HL-60/S4 (cell line): ENCODE results near the gene ZBTB46.

Experiments used
- in situ Hi-C: fragments of 300-500 bp; cut with MboI; formaldehyde crosslinking; loops from 2 replicates; pipeline ENCODE4 v1.14.3; 2022; ENCODE audit warnings: low sequenced_read_pairs

Gene ZBTB46

GRCh38 chr20:63748070-63748933 is 82.8 kb downstream of the ZBTB46 start:
- in situ Hi-C loops = no loop called here

DNA sequence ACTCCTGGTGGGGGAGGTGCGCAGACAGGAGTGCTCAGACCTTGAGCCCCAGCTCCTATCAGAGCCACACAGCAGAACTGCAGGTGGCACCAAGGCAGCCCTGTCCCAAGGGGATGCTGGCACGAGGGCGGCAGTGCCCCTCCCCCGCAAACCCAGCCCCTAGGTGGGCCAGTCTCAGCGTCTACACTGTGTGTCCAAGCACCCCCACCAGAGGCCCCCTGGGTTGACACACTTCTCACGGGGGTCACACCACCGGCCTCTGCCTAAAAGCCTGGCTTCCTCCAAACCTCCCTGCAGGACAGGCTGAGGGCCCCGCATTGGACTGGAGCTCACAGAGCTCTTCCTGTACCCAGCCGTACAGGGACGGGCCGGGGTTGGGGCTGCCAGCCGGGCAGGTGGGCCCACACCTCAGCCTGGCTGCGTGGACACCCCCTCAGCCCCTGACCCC is 83.4 kb downstream of the ZBTB46 start:
- in situ Hi-C loops = no loop called here

DNA sequence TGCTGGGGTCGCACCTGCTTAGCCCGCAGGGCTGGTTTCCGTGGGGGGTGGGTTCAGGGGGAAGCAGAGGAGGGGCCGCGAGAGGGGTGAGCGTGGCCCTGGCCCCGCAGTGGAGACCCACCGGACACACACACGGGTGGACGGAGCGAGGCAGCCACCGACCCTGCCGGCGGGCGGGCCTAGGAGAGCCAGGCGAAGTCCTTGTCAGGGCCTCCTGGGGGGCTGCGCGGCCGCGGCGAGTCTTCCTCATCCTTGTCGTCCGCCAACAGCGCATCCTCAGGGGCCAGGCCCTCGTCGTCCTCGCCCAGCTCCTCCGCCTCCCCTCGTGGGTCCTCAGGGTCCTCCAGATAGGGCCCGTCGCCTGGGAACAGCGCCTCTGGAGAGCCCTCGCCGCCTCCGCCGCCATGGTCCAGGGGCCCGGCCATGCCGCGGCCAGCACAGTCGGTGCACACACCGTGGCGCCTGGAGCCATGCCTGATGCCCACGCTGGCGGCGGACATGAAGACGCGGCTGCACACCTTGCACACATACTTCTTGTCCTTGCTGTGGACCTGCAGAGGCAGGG is 84.2 kb downstream of the ZBTB46 start:
- in situ Hi-C loops = no loop called here

DNA sequence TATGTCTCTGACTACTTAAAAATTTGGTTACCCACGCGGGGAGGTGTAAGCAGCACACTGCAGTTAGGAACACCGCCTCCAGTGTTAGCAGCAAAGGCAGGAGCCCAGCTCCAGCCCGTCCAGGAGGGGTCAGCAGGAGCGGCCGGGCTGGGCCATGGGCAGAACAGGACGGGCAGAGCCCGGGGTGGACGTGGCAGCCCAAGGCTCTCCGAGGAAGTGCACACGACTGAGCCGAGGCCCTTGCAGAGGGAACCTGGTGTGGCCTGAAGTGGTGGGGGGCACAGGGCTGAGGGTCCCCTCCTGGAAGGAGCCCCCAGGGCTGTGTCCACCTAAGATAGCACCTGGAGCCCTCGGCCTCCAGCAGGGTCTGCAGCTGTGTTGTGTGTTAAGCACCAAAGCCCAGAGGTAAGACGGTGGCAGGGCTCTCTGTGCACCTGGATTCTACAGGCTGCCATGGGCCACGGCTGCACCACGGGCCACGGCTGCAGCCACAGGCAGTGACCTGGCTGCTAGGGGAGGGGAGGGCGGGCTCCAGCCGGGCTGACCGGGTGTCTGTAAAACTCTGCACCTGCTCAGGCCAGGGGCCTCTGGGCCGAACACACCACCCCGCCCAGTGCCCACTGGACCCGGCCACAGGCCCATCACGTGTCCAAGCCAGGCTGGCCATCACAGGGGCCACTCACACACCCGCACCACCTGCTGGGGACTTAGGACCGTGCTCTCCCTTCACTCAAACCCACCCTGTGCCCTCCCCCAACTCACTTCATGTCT is 84.9 kb downstream of the ZBTB46 start:
- in situ Hi-C loops = no loop called here

DNA sequence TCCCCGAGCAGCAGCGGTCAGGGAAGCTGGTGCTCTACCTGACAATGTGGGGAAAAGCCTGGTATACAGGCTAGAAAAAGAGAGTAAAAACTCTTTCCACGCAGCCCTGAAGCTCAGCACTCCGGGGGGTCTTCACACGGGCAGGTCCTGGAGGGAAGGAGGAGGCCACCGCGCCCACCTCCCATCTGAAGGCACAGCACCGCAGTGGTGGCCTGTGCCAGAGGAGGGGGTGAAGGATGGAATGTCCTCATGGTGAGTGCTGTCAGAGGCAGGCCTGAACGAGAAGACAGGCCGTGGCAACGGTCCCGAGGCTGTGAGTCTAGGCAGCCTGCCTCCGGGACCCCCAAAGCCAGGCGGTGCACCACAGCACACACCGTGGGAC is 85.6 kb downstream of the ZBTB46 start:
- in situ Hi-C loops = no loop called here

DNA sequence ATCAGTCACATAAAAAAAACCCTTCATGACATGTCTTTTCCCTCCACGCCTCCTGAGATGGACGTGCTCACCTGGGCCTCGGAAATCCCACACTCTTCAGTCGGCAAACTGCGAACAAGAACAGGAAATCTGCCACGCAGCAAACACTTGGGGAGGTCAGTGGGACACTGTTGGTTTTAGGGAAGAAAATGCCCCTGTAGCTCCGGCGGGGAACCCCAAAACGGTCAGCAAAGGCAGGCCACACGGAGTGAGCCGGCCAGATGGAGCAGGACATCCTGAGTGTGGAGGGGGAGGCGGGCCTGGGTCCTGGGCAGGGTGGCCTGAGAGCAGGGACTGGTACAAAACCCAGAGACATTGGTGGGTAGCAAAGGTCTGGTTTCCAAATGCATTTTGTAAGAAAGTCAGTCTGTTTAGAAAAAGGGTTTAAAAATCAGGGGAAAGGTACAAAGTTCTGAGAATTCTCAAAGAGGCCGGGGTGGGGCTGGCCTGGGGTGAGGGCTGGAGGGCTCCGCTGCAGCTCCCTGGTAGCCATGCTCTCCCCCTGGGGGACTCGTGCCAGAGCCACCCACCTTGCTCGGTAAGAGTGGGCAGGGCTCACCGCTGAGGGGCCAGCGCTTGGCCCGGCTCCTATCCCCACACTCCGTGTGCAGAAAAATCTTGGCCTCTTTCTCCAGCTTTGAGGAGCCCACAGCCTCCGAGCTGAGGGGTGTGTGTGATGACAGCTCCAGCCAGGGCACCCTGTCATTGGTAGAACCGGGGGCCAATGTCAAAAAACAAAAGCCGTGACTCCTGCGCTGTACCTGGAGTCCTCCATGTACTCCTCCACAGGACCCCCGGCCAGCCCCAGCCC is 86.3 kb downstream of the ZBTB46 start:
- in situ Hi-C loops = no loop called here

DNA sequence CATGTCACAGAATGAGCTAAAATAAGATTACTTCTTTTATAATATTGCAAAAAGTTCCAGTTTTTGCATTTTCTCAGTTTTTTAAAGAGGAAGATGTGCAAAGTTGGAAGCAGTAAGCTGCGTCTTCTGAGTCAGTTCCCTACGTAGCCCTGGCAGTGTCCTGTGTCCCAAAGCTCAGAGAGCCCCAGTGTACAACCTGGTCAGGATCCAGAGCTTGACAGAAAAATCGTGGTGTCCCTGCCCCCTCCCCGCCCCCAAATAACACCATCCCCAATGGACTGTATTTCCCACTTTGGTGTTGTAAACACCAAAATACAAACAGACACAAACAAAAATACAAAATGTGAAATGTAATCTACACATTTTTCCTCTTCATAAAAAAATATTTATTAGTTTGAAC is 86.9 kb downstream of the ZBTB46 start:
- in situ Hi-C loops = no loop called here

- in situ Hi-C loops = no loop called here
Observed at GRCh38 chr20:63743210-63743970, 87.7 kb downstream of the ZBTB46 start.

- in situ Hi-C loops = no loop called here
Observed at GRCh38 chr20:63742381-63743024, 88.6 kb downstream of the ZBTB46 start.

- in situ Hi-C loops = no loop called here
Observed at GRCh38 chr20:63741676-63742380, 89.2 kb downstream of the ZBTB46 start.

GRCh38 chr20:63741354-63741675 is 89.7 kb downstream of the ZBTB46 start:
- in situ Hi-C loops = no loop called here

DNA sequence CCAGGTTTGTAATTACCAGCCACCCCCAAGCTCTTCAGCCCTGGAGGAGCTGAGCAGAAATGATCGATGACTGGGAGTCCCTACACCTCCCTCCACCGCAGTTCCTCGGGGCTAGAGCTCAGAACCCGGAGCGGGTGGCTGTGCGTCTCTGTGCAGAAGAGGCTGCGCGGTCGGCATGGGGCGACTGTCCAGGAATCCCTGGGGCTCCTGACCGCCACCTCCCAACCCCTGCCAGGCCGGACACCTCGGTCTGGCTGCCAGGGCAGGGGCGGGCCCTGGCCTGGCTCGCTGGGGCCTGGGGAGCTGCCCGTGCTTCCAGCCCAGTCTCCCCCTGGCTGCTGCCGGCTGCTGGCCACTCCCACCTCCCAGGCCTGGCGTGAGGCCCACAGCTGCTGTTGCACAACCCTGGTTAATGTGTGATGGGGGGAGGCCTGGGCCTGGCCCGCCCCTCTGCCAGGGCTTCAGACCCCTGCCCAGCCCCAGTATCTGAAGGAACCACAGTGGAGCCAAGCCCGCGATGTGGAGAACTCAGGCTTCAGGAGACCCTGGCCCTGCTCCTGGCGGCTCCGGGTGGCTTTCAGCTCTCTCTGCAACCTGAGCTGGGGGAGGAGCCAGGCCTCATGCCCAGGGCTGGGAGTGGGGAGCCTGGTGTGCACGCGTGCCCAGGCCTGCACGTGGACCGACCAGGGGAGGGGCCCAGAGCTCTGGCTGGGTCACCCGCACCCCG is 90.3 kb downstream of the ZBTB46 start:
- in situ Hi-C loops = no loop called here

- in situ Hi-C loops = no loop called here
Observed at GRCh38 chr20:63740070-63740626, 90.9 kb downstream of the ZBTB46 start.

DNA sequence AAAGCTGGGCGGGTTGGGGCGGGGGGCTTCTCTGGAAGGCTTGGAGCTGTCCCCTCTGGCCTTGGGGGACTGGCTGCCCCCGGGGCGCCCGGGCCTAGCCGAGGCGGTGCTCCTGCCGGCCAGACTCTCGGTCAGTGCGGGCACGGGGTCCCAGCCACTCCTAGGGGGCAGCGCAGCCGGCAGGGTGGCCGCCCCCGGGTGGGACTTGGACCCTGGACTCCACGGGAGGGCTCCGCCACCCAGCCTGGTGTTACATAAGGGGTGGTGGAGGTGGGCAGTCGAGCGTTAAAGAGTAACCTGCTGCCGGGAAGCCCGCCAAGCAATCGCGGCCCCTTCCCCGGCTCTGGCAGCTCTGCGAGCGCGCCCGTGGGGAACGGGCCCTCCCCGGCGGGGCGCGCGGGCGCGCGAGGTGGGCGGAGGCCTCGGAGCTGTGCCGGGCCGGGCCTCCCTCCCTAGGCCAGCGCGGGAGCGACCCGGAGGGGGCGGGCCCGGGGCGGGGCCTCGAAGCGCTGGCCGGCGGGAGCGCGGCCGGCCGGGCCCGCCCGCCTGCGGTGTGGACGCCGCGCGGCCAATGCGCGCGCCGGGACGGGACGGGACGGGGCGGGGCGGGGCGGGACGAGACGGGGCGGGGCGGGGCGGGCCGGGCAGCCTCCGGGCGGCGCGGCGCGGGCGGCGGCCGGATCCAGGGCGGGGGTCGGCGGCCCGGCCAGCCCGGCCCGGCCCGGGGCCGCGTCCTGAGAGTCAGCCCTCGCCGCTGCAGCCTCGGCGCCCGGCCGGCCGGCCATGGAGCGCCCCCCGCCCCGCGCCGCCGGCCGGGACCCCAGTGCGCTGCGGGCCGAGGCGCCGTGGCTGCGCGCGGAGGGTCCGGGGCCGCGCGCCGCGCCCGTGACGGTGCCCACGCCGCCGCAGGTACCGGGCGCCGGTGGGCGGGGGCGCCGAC is 91.7 kb downstream of the ZBTB46 start, which contains the start of gene SLC2A4RG:
TSS of gene SLC2A4RG (plus strand) at position 647 of the 940 bp plus-strand sequence. CDS start at position 784, 137 bp downstream.
- in situ Hi-C loops = no loop called here

GRCh38 chr20:63738687-63739129 is 92.4 kb downstream of the ZBTB46 start:
- in situ Hi-C loops = no loop called here

DNA sequence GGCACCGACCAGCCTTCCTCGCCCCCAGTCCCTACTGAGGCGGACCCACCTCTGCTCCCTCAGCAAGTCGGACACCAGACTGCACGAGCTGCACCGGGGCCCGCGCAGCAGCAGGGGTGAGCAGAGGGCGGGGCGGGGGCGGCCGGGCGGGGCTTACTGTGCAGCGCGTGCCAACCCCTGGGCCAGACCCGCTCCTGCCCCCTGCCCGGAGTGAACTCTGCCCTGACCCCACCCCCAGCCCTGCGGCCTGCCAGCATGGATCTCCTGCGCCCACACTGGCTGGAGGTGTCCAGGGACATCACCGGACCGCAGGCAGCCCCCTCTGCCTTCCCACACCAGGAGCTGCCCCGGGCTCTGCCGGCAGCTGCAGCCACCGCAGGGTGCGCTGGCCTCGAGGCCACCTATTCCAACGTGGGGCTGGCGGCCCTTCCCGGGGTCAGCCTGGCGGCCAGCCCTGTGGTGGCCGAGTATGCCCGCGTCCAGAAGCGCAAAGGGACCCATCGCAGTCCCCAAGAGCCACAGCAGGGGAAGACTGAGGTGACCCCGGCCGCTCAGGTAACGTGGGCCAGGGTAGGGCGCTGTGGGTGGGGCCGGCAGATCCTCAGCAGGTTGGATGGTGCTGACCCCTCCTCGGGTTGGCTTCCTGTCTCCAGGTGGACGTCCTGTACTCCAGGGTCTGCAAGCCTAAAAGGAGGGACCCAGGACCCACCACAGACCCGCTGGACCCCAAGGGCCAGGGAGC is 92.9 kb downstream of the ZBTB46 start:
- in situ Hi-C loops = no loop called here
